A549 (cell line): ENCODE results near the gene HOXB9.

Source experiments
- CTCF ChIP-seq: fragments of >200 bp; sonication (Bioruptor Twin); formaldehyde crosslinking; IDR thresholded peaks from 3 replicates; pipeline ENCODE4 v1.5.1; 2016
- EHMT2 ChIP-seq: fragments of 200-600 bp; sonication (generic); IDR thresholded peaks from 2 replicates; pipeline ENCODE4 v1.6.1; 2016; ENCODE audit warnings: antibody characterized with exemption, low read depth, mild to moderate bottlenecking, moderate library complexity
- EP300 ChIP-seq, 2 experiments: fragments of >200 bp; sonication (Bioruptor Twin); formaldehyde crosslinking; IDR thresholded peaks; 2 replicates in 1 of 2; 3 replicates in 1 of 2; pipeline ENCODE4 v1.6.1; 2016 to 2017
- FOSL2 ChIP-seq, 2 experiments: fragments of 450-650 bp in 1 of 2; fragments of >200 bp in 1 of 2; sonication (Bioruptor Twin) in 1 of 2; formaldehyde crosslinking; IDR thresholded peaks; 2 replicates each; pipeline versions ENCODE4 v1.5.0 to v1.6.1; 2016 to 2020; ENCODE audit warnings: mild to moderate bottlenecking in 1 of 2, moderate library complexity in 1 of 2
- MAX ChIP-seq: IDR thresholded peaks from 2 replicates; pipeline ENCODE4 v1.6.1; 2012
- POLR2A ChIP-seq: IDR thresholded peaks from 2 replicates; pipeline ENCODE4 v1.6.1; 2012; ENCODE audit warnings: mild to moderate bottlenecking, low read length
- ZC3H11A ChIP-seq: fragments of 450-650 bp; IDR thresholded peaks from 2 replicates; pipeline ENCODE4 v1.6.1; 2014; ENCODE audit warnings: antibody characterized with exemption, mild to moderate bottlenecking
- ZFP36 ChIP-seq: fragments of 450-650 bp; IDR thresholded peaks from 2 replicates; pipeline ENCODE4 v1.6.1; 2014; ENCODE audit warnings: borderline replicate concordance; ENCODE audit not compliant: partially characterized antibody
- ZSCAN20 ChIP-seq: fragments of 250-450 bp; sonication (Bioruptor Pico); IDR thresholded peaks from 2 replicates; pipeline ENCODE4 v1.8.0; 2022; ENCODE audit warnings: mild to moderate bottlenecking, moderate library complexity

- no peak for TF ChIP-seq ZFP36
- no peak for TF ChIP-seq CTCF
- TF ChIP-seq EP300 (IDR thresholded peaks at IDR 0.05) = no peak
- no peak for TF ChIP-seq ZC3H11A
- TF ChIP-seq POLR2A = no peak
- TF ChIP-seq MAX = no peak
- TF ChIP-seq FOSL2 (IDR thresholded peaks at IDR 0.05) = no peak
- no peak for TF ChIP-seq FOSL2 (CRISPR knock-in tag; IDR thresholded peaks at IDR 0.05)
- no peak for TF ChIP-seq ZSCAN20
- TF ChIP-seq EHMT2 = no peak
Measured at GRCh38 chr17:48578616-48579470, 47.3 kb downstream of the HOXB9 start.
